ENCODE data around the gene HYAL3.
A peak's percentile ranks its signal among the peaks of the same experiment; 100 is the strongest.

DNA sequence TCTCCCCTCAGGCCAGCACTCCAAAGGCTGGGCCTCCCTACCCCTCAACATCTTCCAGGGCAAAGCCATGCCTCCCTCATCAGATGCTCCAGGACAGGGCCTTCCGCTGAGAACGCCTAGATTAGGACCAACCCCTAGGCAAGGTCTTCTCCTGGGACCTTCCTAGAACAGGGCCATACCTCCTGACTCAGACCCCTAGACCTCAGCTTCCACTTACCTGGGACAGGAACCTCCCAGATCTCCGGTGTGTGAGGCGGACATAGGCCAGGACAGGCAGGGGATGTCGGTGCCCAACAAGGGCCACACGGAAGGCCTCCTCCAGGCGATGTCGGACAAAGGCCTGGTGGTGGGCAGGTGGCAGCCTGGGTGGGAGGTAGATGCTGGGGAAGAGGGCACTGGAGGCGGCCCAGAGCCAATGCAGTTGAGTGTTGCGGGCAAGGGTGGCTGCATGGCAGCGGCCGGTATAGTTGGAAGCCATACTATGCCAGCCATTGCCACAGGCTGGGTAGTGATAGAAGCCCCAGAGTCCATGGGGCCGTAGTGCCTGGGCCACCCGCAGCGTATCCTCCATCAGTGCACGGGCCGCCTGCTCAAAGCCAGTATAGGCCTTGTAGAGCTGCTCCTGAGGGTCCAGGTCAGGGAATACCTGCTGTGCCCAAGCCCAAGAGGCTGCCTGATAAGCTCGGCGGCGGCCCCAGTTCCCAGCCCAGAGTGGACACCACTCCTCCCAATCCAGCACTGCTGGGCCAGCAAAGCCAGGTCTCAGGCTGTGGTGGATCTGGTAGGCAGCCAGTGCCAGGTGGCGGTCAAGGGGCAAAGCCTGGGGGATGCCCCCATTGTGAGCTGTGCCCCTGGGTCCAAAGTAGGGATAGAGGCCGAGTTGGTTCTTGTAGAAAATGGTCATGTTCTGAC is 4.5 kb downstream of the HYAL3 start:
- peak; percentile 23 for TF ChIP-seq POLR2A (IDR thresholded peaks at IDR 0.05; ENCODE audit: low read length)
- no peak for TF ChIP-seq GATA1 (IDR thresholded peaks at IDR 0.05; ENCODE audit: low read depth, low read length)

Measured in erythroblast (primary cell).